OCI-M1 (cell line): ENCODE data around the gene HINT2.
A peak's percentile ranks its signal among the peaks of the same experiment; 100 is the strongest.

Experiments used
- DNase-seq: peaks from one replicate; lab custom pipeline; 2025; lab: John Stamatoyannopoulos, UW

The HINT2 gene

GRCh38 chr9:35814841-35815543 is at the start of gene HINT2:
Gene HINT2 (minus strand): TSS chr9:35815042. CDS start chr9:35814979, 63 bp downstream.
- peak; percentile 99 for DNase-seq

DNA sequence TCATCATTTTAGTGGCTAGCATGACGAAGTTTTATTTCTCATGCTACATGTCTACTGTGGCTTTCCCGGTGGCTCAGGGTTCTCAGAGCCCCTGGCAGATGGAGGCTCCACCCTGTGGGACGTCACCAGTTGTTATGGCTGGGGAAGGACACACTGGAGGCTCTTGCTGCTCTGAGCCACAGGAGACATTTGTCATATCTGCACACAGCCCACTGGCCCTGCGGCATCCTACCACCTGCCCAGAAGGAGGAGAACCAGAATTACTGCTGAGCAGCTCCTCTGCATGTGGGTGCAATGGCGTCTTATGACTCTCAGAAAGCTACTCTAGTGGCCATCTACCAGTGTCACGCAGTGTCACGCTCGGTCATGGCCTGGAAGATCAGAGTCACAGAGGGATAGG is 48.7 kb upstream of the HINT2 start:
- DNase-seq = no peak

GRCh38 chr9:35862328-35862727 is 47.5 kb upstream of the HINT2 start:
- DNase-seq = no peak

GRCh38 chr9:35861161-35861897 is 46.5 kb upstream of the HINT2 start:
- no peak for DNase-seq

GRCh38 chr9:35859990-35860339 is 45.1 kb upstream of the HINT2 start:
- no peak for DNase-seq

GRCh38 chr9:35859310-35859989 is 44.6 kb upstream of the HINT2 start:
- DNase-seq = no peak

GRCh38 chr9:35858458-35858857 is 43.6 kb upstream of the HINT2 start:
- DNase-seq = no peak

GRCh38 chr9:35856882-35857281 is 42.0 kb upstream of the HINT2 start:
- DNase-seq = no peak

DNA sequence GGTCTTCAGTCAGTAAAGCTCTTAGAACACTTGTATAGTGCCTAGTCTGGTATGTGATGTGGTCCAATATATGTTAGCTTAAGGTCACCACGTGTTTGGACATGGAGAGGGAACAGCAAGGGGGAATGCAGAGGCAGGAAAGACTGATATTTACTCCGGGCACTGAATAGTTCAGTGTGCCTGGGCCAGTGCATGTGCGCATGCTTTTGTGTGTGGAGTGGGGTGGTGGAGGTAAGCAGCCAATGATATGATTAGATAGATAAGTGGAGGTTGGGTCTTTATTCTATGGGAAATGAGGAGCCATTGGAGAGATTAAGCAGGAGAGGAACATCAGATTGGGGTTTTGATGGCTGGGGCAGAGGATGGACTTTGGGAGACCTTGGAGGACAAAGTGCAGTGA is 41.4 kb upstream of the HINT2 start:
- no peak for DNase-seq

GRCh38 chr9:35854091-35854762 is 39.4 kb upstream of the HINT2 start:
- DNase-seq = no peak

DNA sequence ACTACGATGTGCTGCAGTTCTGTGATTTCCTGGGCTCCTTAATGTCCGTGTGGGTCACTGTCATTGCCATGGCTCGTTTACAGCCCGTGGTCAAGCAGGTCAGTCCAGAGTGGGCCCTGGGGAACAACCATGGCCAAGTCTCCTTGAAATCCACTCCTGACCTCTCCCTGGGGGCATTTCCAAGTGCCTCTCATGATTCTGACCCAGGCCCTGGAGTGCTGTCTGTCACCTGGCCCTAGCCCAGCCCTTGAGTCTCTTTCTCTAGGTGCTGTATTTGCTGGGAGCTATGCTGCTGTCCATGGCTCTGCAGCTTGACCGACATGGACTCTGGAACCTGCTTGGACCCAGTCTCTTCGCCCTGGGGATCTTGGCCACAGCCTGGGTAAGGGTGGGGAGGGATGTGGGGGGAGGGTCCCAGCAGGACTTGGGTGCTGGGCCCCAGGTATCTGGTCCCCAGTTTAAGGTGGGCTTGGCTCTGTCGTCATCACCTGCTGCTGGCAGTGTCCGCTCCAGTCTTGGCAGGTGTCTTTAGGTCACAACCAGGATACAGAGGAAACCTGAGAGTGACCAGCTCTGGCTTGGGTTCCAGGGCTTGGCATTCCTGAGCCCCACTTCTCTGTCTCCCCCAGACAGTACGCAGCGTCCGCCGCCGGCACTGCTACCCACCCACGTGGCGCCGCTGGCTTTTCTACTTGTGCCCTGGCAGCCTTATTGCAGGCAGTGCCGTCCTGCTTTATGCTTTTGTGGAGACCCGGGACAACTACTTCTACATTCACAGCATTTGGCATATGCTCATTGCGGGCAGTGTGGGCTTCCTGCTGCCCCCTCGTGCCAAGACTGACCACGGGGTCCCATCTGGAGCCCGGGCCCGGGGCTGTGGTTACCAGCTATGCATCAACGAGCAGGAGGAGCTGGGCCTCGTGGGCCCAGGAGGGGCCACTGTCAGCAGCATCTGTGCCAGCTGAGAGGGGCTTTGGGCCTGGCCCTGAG is 38.3 kb upstream of the HINT2 start:
- DNase-seq = no peak

- DNase-seq = no peak
Measured at GRCh38 chr9:35852267-35852815, 37.5 kb upstream of the HINT2 start.

GRCh38 chr9:35847792-35848572 is 33.1 kb upstream of the HINT2 start:
- no peak for DNase-seq

- no peak for DNase-seq
Measured at GRCh38 chr9:35845824-35846771, 31.3 kb upstream of the HINT2 start.

- DNase-seq = peak; percentile 92
Measured at GRCh38 chr9:35844628-35845270, 29.9 kb upstream of the HINT2 start.

DNA sequence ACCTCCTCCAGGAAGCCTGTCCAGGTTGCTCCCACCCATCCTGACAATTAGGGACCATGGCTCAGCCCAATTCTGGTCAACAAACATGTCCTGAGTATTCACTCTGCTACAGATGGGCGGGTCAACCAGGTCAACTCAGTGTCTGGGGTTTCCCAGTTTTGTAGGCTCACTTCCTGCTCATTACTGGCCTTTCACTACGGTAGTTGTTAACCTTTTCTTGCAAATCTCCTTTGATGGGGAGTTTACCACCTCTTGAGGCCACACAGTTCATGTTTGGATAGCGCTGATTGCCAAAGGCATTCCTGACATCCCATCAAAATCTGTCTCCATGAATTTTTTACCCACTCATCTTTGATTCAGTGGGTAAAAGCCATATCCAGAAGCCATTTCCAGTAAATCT is 28.0 kb upstream of the HINT2 start:
- DNase-seq = no peak

GRCh38 chr9:35842020-35842745 is 27.3 kb upstream of the HINT2 start:
- no peak for DNase-seq

DNA sequence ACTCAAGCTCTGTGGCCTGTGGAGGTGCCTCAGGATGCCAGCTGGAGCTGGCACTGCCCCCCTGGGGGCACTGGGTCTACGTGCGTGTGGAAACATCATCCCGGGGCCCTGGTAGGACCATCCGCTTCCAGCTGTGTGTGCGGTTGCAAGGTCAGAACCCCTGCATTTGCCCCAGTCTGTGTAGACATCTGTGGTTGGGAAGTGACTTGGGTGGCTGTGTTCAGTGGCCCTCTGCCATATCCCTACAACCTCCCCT is 26.7 kb upstream of the HINT2 start:
- no peak for DNase-seq
